Tibial nerve (tissue), 4 donors: ENCODE results near the gene TMC8. TPM values are rescaled to one million over a fixed set of nuclear protein-coding genes. Genes with fewer than 3 reads are reported as not detected.

Source experiments
- DNase-seq, 2 donors: peaks; one replicate each; pipeline ENCODE4 v3.0.0-alpha.2; 2019; ENCODE audit warnings: low spot score in 2 of 2
- H3K27ac ChIP-seq, 4 donors: fragments of 200-600 bp; sonication (generic) in 3 of 4; one replicate each; pipeline ENCODE4 v1.5.1; 2017 to 2019; ENCODE audit warnings: mild to moderate bottlenecking in 1 of 4
- H3K27me3 ChIP-seq, 2 donors: fragments of 200-600 bp; sonication (generic) in 1 of 2; one replicate each; pipeline versions ENCODE4 v1.5.1 to v1.6.0; 2017 to 2019
- H3K36me3 ChIP-seq, 3 donors: fragments of 200-600 bp; sonication (generic); one replicate each; pipeline ENCODE4 v1.5.1; 2018 to 2019
- H3K4me1 ChIP-seq, 4 donors: fragments of 200-600 bp; sonication (generic) in 3 of 4; one replicate each; pipeline ENCODE4 v1.5.1; 2017 to 2019
- H3K4me3 ChIP-seq, 4 donors: fragments of 200-600 bp; sonication (generic) in 3 of 4; one replicate each; pipeline ENCODE4 v1.5.1; 2017 to 2019; ENCODE audit warnings: mild to moderate bottlenecking in 1 of 4, moderate library complexity in 1 of 4
- H3K9me3 ChIP-seq, 4 donors: fragments of 200-600 bp; sonication (generic) in 3 of 4; one replicate each; pipeline ENCODE4 v1.5.1; 2017 to 2019
- EP300 ChIP-seq, 2 donors: sonication (generic); formaldehyde crosslinking; IDR thresholded peaks; one replicate each; pipeline ENCODE4 v1.6.1; 2017; ENCODE audit warnings: antibody characterized with exemption in 2 of 2, mild to moderate bottlenecking in 1 of 2
- POLR2A ChIP-seq, 2 donors: fragments of 450-650 bp; IDR thresholded peaks; one replicate each; pipeline ENCODE4 v1.6.1; 2017; ENCODE audit warnings: antibody characterized with exemption in 2 of 2, mild to moderate bottlenecking in 2 of 2, moderate library complexity in 2 of 2
- WGBS, 2 donors: methylation state at CpG; one replicate each; pipeline ENCODE4 v1.1.5; 2018; 5-methylcytosine and 5-hydroxymethylcytosine counted together
- total RNA-seq, 4 donors: library from RNA; depleted of rRNA; stranded (reverse); fragments of >200 nt; gene quantifications; one replicate each; pipeline ENCODE4 v1.1.0, GENCODE V29; 2016
- TF ChIP-seq, protein P1 (sequence below), 5 experiments: fragments of 200-600 bp in 3 of 5; fragments of 450-650 bp in 2 of 5; sonication (generic) in 3 of 5; IDR thresholded peaks; one replicate each; pipeline ENCODE4 v1.5.1; 2016 to 2019; ENCODE audit warnings: antibody characterized with exemption in 5 of 5, mild to moderate bottlenecking in 3 of 5, moderate library complexity in 2 of 5

Gene TMC8
- total RNA-seq, 4 donors from 2014 or later: 5.2 to 18.3 (median 6.7) TPM

DNA sequence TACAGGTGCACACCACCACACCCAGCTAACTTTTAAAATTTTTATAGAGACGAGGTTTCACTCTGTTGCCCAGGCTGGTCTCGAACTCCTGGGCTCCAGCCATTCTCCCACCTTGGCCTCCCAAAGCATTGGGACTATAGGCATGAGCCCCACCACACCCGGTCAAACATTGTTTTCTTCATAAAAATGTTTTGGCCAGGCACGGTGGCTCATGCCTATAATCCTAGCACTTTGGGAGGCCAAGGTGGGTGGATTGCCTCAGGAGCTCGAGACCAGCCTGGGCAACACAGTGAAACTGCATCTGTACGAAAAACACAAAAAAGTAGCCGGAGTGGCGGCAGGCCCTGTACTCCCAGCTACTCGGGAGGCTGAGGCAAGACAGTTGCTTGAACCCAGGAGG is 14.2 kb upstream of the TMC8 start:
- peaks cover 0 to 71% (median 4%) of the 10 kb centered on the region in 3 donors for H3K36me3 ChIP-seq
- 90 to 95% methylated on average over 9 of the region's 9 CpGs for WGBS, 2 donors
- H3K9me3 ChIP-seq: no peaks in the 10 kb centered on the region
- peak overlapping the region in 1 of 4 donors; percentile 1 for H3K27ac ChIP-seq
- H3K4me1 ChIP-seq: peaks cover 0 to 45% (median 17%) of the 10 kb centered on the region in 4 donors
- no peaks in the 10 kb centered on the region for H3K27me3 ChIP-seq
- H3K4me3 ChIP-seq: no peak overlapping the region
- TF ChIP-seq EP300 (IDR thresholded peaks at IDR 0.05) (no peak), POLR2A (IDR thresholded peaks at IDR 0.05) (no peak)
- TF ChIP-seq, protein P1, sequence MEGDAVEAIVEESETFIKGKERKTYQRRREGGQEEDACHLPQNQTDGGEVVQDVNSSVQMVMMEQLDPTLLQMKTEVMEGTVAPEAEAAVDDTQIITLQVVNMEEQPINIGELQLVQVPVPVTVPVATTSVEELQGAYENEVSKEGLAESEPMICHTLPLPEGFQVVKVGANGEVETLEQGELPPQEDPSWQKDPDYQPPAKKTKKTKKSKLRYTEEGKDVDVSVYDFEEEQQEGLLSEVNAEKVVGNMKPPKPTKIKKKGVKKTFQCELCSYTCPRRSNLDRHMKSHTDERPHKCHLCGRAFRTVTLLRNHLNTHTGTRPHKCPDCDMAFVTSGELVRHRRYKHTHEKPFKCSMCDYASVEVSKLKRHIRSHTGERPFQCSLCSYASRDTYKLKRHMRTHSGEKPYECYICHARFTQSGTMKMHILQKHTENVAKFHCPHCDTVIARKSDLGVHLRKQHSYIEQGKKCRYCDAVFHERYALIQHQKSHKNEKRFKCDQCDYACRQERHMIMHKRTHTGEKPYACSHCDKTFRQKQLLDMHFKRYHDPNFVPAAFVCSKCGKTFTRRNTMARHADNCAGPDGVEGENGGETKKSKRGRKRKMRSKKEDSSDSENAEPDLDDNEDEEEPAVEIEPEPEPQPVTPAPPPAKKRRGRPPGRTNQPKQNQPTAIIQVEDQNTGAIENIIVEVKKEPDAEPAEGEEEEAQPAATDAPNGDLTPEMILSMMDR (IDR thresholded peaks at IDR 0.05): no peak
- DNase-seq: no peak

DNA sequence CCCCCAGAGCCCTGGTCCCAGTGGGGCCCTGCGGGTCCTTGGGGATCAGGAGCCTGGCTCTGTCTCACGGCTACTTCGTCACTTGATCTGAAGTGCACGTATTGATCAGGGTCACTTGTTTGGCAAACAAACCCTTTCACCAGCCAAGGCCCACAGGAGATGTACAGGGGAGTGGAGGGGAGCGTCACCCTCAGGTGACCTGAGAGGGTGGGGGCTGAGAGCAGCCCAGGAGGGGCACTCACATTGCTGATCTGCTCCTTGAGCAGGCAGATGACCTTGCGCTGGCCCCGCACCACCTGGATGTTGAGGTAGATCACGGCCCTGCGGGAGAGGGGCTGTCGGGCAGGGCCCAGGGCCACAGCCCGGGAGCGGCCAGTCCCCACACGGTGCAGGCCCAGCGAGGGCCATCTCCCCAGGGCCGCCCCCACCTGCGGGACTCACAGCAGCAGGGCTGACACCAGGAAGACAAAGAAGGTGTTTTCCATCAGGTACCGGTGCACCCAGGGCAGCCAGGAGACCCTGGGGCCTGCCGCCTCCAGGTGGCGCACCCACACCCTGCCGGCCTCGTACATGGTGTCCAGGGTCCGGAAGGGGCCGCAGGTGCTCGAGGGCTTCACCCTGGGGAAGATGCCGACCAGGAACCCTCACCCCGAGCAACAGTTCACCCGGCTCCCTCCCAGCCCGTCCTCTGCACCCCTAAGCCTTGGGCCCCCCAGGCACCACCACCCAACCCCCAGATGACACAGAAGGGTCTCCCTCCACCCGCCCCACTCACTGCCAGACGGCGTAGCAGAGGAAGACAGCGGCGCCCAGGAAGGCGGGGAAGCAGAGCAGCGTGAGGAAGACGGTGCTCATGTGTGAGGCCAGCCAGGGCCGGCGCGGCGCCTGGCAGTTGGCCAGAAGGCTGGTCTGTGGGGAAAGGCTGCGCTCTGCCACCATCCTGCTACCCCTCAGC is 13.3 kb upstream of the TMC8 start:
- no peaks in the 10 kb centered on the region for H3K27me3 ChIP-seq
- H3K4me3 ChIP-seq: no peak overlapping the region
- WGBS, 2 donors: 61 to 63% methylated on average over 27 to 38 of the region's 41 CpGs
- no peak for DNase-seq
- H3K36me3 ChIP-seq: peaks cover 0 to 71% (median 4%) of the 10 kb centered on the region in 3 donors
- no peaks in the 10 kb centered on the region for H3K9me3 ChIP-seq
- peaks cover 0 to 52% (median 20%) of the 10 kb centered on the region in 4 donors for H3K4me1 ChIP-seq
- peak overlapping the region in 2 of 4 donors; percentile 1 to 3 for H3K27ac ChIP-seq
- TF ChIP-seq POLR2A (IDR thresholded peaks at IDR 0.05) (no peak), EP300 (IDR thresholded peaks at IDR 0.05) (no peak)
- TF ChIP-seq, protein P1 (IDR thresholded peaks at IDR 0.05): peak in 3 of 5 experiments; percentile 11 to 18 (median 14)

DNA sequence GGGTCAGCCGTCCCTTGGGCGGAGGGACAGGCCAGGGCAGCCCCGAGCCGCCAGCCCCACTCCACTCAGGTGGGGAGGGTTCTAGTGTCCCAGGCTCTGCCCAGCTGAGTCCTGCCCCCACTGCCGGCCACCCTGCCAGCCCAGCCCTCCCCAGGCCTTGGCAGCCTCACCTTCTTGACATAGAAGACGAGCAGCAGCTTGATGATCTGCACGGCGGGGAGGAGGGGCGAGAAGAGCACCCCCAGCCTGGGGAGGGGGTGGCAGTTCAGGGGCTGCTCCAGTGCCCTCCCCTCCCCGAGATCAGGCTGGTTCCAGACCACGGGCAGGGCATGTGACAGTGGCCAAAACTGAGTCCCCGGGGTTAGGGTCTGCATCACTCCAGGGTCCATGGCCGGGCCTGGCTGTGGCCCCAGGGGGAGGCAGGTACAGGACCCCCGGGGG is 11.8 kb upstream of the TMC8 start:
- no peak for DNase-seq
- TF ChIP-seq, protein P1 (IDR thresholded peaks at IDR 0.05): no peak
- TF ChIP-seq POLR2A (IDR thresholded peaks at IDR 0.05) (no peak), EP300 (IDR thresholded peaks at IDR 0.05) (no peak)
- H3K36me3 ChIP-seq: peaks cover 0 to 75% (median 12%) of the 10 kb centered on the region in 3 donors
- H3K4me3 ChIP-seq: no peak overlapping the region
- no peak overlapping the region for H3K27ac ChIP-seq
- peaks cover 0 to 44% (median 17%) of the 10 kb centered on the region in 4 donors for H3K4me1 ChIP-seq
- no peaks in the 10 kb centered on the region for H3K9me3 ChIP-seq
- no peaks in the 10 kb centered on the region for H3K27me3 ChIP-seq
- WGBS, 2 donors: 64 to 76% methylated on average over 6 to 9 of the region's 14 CpGs

GRCh38 chr17:78120537-78120936 is 10.0 kb upstream of the TMC8 start:
- WGBS, 2 donors: 94 to 97% methylated on average over 7 to 13 of the region's 13 CpGs
- DNase-seq: no peak
- H3K36me3 ChIP-seq: peaks cover 0 to 86% (median 12%) of the 10 kb centered on the region in 3 donors
- H3K4me1 ChIP-seq: peaks cover 0 to 44% (median 24%) of the 10 kb centered on the region in 4 donors
- H3K9me3 ChIP-seq: no peaks in the 10 kb centered on the region
- no peak overlapping the region for H3K4me3 ChIP-seq
- no peak overlapping the region for H3K27ac ChIP-seq
- TF ChIP-seq POLR2A (IDR thresholded peaks at IDR 0.05) (no peak), EP300 (IDR thresholded peaks at IDR 0.05) (no peak)
- TF ChIP-seq, protein P1 (IDR thresholded peaks at IDR 0.05): no peak
- H3K27me3 ChIP-seq: no peaks in the 10 kb centered on the region
